Colonic mucosa (tissue), 4 donors: ENCODE measurements around the gene SLC7A5. TPM values are rescaled to one million over a fixed set of nuclear protein-coding genes. Genes with fewer than 3 reads are reported as not detected.

Source experiments
- DNase-seq: peaks from one replicate; pipeline ENCODE4 v3.0.0-alpha.2; 2020
- H3K27ac ChIP-seq: fragments of 200-600 bp; one replicate; pipeline ENCODE4 v1.8.0; 2021
- H3K27me3 ChIP-seq: fragments of 200-600 bp; one replicate; pipeline ENCODE4 v1.8.0; 2021
- H3K36me3 ChIP-seq: fragments of 200-600 bp; one replicate; pipeline ENCODE4 v1.8.0; 2021
- H3K4me1 ChIP-seq: fragments of 200-600 bp; one replicate; pipeline ENCODE4 v1.8.0; 2021; ENCODE audit warnings: mild to moderate bottlenecking
- H3K4me3 ChIP-seq: fragments of 200-600 bp; one replicate; pipeline ENCODE4 v1.8.0; 2021
- H3K9ac ChIP-seq, 2 donors: one replicate each; pipeline ENCODE4 v1.7.0; 2013; ENCODE audit warnings: control low read depth in 2 of 2, low read depth in 2 of 2, low read length in 2 of 2
- H3K9me3 ChIP-seq: fragments of 200-600 bp; one replicate; pipeline ENCODE4 v1.8.0; 2021
- intact Hi-C: fragments of 100-400 bp; cut with DNase I; formaldehyde crosslinking; loops from one replicate; pipeline ENCODE4 v1.14.1; 2022
- total RNA-seq, 2 donors: library from RNA; stranded (reverse); fragmentation: NEBNext Ultra II Directional in 1 of 2; extraction: Animal tissue kit (Norgen Biotek cat#: 25700) in 1 of 2; gene quantifications; one replicate each; pipeline ENCODE4 v1.2.1, GENCODE V29; 2021
- TF ChIP-seq, protein P1 (sequence below): fragments of 200-600 bp; IDR thresholded peaks from one replicate; pipeline ENCODE4 v1.8.0; 2022; ENCODE audit warnings: antibody characterized with exemption, mild to moderate bottlenecking
- donor health status: healthy.
- donor health status: DM: no; HTN: no; CAD: no.
- donor health status: DM: no; HTN: no; CAD: no.

Gene SLC7A5
- total RNA-seq, 2 donors from 2014 or later = 9.5 to 26.2 TPM

- intact Hi-C loops = no loop called here
- Histone ChIP-seq H3K9me3 (no peaks in the 10 kb centered on the region), H3K36me3 (no peaks in the 10 kb centered on the region), H3K27me3 (no peaks in the 10 kb centered on the region), H3K4me3 (no peak overlapping the region), H3K9ac (no peak overlapping the region), H3K4me1 (no peaks in the 10 kb centered on the region), H3K27ac (no peak overlapping the region)
- DNase-seq = no peak
- TF ChIP-seq, protein P1, sequence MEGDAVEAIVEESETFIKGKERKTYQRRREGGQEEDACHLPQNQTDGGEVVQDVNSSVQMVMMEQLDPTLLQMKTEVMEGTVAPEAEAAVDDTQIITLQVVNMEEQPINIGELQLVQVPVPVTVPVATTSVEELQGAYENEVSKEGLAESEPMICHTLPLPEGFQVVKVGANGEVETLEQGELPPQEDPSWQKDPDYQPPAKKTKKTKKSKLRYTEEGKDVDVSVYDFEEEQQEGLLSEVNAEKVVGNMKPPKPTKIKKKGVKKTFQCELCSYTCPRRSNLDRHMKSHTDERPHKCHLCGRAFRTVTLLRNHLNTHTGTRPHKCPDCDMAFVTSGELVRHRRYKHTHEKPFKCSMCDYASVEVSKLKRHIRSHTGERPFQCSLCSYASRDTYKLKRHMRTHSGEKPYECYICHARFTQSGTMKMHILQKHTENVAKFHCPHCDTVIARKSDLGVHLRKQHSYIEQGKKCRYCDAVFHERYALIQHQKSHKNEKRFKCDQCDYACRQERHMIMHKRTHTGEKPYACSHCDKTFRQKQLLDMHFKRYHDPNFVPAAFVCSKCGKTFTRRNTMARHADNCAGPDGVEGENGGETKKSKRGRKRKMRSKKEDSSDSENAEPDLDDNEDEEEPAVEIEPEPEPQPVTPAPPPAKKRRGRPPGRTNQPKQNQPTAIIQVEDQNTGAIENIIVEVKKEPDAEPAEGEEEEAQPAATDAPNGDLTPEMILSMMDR = no peak
Observed at GRCh38 chr16:87842209-87842869, 27.0 kb downstream of the SLC7A5 start.

GRCh38 chr16:87841340-87842208 is 27.7 kb downstream of the SLC7A5 start:
- no peak for DNase-seq
- Histone ChIP-seq H3K36me3 (no peaks in the 10 kb centered on the region), H3K27me3 (no peaks in the 10 kb centered on the region), H3K4me1 (no peaks in the 10 kb centered on the region), H3K4me3 (no peak overlapping the region), H3K9me3 (no peaks in the 10 kb centered on the region), H3K9ac (no peak overlapping the region), H3K27ac (no peak overlapping the region)
- TF ChIP-seq, protein P1 = no peak
- intact Hi-C loops = no loop called here

- TF ChIP-seq, protein P1 = no peak
- intact Hi-C loops = no loop called here
- no peaks in the 10 kb centered on the region for H3K9me3 ChIP-seq
- no peak for DNase-seq
- no peak overlapping the region for H3K9ac ChIP-seq
- no peaks in the 10 kb centered on the region for H3K27me3 ChIP-seq
- H3K4me3 ChIP-seq = no peak overlapping the region
- H3K36me3 ChIP-seq = no peaks in the 10 kb centered on the region
- no peak overlapping the region for H3K27ac ChIP-seq
- no peaks in the 10 kb centered on the region for H3K4me1 ChIP-seq
Observed at GRCh38 chr16:87840271-87840978, 28.9 kb downstream of the SLC7A5 start.

GRCh38 chr16:87839542-87840270 is 29.6 kb downstream of the SLC7A5 start:
- intact Hi-C loops = no loop called here

More at GRCh38 chr16:87839542-87840270, 29.6 kb downstream of the SLC7A5 start:
- Histone ChIP-seq H3K27me3 (no peaks in the 10 kb centered on the region), H3K9ac (no peak overlapping the region), H3K4me3 (no peak overlapping the region), H3K9me3 (no peaks in the 10 kb centered on the region), H3K36me3 (no peaks in the 10 kb centered on the region), H3K4me1 (no peaks in the 10 kb centered on the region), H3K27ac (no peak overlapping the region)
- TF ChIP-seq, protein P1 = no peak
- no peak for DNase-seq
